GM12873 (cell line): ENCODE results near the gene USP5.

Source experiments
- CTCF ChIP-seq: IDR thresholded peaks from 2 replicates; pipeline ENCODE4 v1.5.1; 2012; ENCODE audit warnings: low read depth, mild to moderate bottlenecking, moderate library complexity, low read length, control low read depth; ENCODE audit not compliant: insufficient read depth; ENCODE audit errors: missing control alignments

The USP5 gene

GRCh38 chr12:6860942-6861341 is 9.0 kb downstream of the USP5 start:
- TF ChIP-seq CTCF, result no peak

- no peak for TF ChIP-seq CTCF
These were observed 9.4 kb downstream of the USP5 start for GRCh38 chr12:6861391-6861790.

GRCh38 chr12:6863033-6863432 is 11.1 kb downstream of the USP5 start:
- no peak for TF ChIP-seq CTCF

GRCh38 chr12:6863586-6864321 is 11.8 kb downstream of the USP5 start:
- no peak for TF ChIP-seq CTCF

- TF ChIP-seq CTCF, result no peak
These were observed 14.4 kb downstream of the USP5 start for GRCh38 chr12:6866163-6866919.

GRCh38 chr12:6866920-6867412 is 15.0 kb downstream of the USP5 start:
- TF ChIP-seq CTCF, result no peak

GRCh38 chr12:6867413-6868210 is 15.7 kb downstream of the USP5 start, which contains the start of gene TPI1:
TSS of gene TPI1 (plus strand) at chr12:6867531. CDS start at chr12:6867567, 36 bp downstream.
- TF ChIP-seq CTCF, result no peak
